Ishikawa (cell line): ENCODE results near the gene UBAP2L.

Source experiments
- CEBPB ChIP-seq: IDR thresholded peaks from 2 replicates; pipeline ENCODE4 v1.6.1; 2012
- CREB1 ChIP-seq: IDR thresholded peaks from 2 replicates; pipeline ENCODE4 v1.6.1; 2012; ENCODE audit warnings: low read depth
- EP300 ChIP-seq: IDR thresholded peaks from 2 replicates; pipeline ENCODE4 v1.6.1; 2012; ENCODE audit warnings: borderline replicate concordance
- FOXM1 ChIP-seq: IDR thresholded peaks from 2 replicates; pipeline ENCODE4 v1.6.1; 2012; ENCODE audit warnings: low read depth, borderline replicate concordance
- RAD21 ChIP-seq: IDR thresholded peaks from 2 replicates; pipeline ENCODE4 v1.6.1; 2012; ENCODE audit warnings: low read depth
- REST ChIP-seq: IDR thresholded peaks from 2 replicates; pipeline ENCODE4 v1.6.1; 2012; ENCODE audit warnings: low read depth, mild to moderate bottlenecking
- TAF1 ChIP-seq: IDR thresholded peaks from 2 replicates; pipeline ENCODE4 v1.6.1; 2012; ENCODE audit warnings: low read depth, mild to moderate bottlenecking
- YY1 ChIP-seq: IDR thresholded peaks from 2 replicates; pipeline ENCODE4 v1.6.1; 2012; ENCODE audit warnings: low read depth
- ZBTB7A ChIP-seq: IDR thresholded peaks from 2 replicates; pipeline ENCODE4 v1.6.1; 2012; ENCODE audit warnings: low read depth
- TF ChIP-seq, protein P1 (sequence below): IDR thresholded peaks from 2 replicates; pipeline ENCODE4 v1.6.1; 2012
- TF ChIP-seq, protein P2 (sequence below): IDR thresholded peaks from 2 replicates; pipeline ENCODE4 v1.6.1; 2012

- TF ChIP-seq REST (no peak), ZBTB7A (0 out of 2 replicates have a peak, but pooled peaks have one; percentile 4), CREB1 (no peak), FOXM1 (no peak), CEBPB (no peak), EP300 (no peak), RAD21 (no peak), YY1 (no peak), TAF1 (no peak)
- TF ChIP-seq, protein P1, sequence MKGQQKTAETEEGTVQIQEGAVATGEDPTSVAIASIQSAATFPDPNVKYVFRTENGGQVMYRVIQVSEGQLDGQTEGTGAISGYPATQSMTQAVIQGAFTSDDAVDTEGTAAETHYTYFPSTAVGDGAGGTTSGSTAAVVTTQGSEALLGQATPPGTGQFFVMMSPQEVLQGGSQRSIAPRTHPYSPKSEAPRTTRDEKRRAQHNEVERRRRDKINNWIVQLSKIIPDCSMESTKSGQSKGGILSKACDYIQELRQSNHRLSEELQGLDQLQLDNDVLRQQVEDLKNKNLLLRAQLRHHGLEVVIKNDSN, result no peak
- TF ChIP-seq, protein P2, sequence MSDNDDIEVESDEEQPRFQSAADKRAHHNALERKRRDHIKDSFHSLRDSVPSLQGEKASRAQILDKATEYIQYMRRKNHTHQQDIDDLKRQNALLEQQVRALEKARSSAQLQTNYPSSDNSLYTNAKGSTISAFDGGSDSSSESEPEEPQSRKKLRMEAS, result no peak
Measured at GRCh38 chr1:154272999-154273563, 52.3 kb downstream of the UBAP2L start.
